Head of caudate nucleus (tissue), 42 donors: Measurements from ENCODE around the gene MAN1C1.
A peak's percentile ranks its signal among the peaks of the same experiment; 100 is the strongest.
"Not testable (repeated sequence)": the region's sequence is repeated elsewhere in the genome, so short reads cannot be mapped to it uniquely, and the experiment has no call there.

Source experiments
- DNase-seq, 42 donors: peaks; one replicate each; pipeline versions ENCODE4 v3.0.0 to v3.0.0-alpha.2; 2020 to 2021; ENCODE audit warnings: mixed read lengths in 7 of 42
- intact Hi-C: fragments of 100-400 bp; cut with DNase I; formaldehyde crosslinking; loops from one replicate; pipeline ENCODE4 v1.15.0; 2022

MAN1C1 gene

DNA sequence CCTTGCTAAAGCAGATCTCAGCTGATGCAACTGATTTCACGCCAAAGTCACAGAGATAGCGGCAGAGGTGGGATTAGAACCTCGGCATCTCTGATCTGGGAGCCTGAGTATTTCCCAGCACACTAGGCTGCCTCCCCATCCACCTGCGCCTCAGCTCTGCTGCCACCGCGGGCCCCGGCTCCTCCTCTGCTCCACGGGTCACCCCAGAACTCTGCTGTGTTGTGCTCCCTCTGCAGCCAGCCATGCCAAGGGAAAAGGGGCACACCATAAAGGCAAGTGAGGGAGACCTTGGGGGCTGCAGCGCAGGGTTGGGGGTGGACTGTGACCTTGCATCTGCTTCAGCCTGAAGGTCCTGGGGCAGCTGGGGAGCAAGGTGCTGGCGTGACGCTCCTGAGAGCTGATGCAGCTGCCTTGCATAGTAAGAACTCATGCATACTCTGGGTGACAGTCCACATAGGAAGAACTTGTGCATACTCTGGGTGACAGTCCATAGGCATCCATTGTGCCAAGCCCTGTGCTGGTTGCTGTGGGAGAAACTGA is 68.7 kb downstream of the MAN1C1 start:
- no peak for DNase-seq
- intact Hi-C loops, result no loop called here

- intact Hi-C loops, result no loop called here
These were observed 69.5 kb downstream of the MAN1C1 start for GRCh38 chr1:25685938-25686665.

GRCh38 chr1:25687221-25688017 is 70.8 kb downstream of the MAN1C1 start:
- intact Hi-C loops, result no loop called here
- no peak for DNase-seq

More at GRCh38 chr1:25685938-25686665, 69.5 kb downstream of the MAN1C1 start:
- DNase-seq, result no peak

DNA sequence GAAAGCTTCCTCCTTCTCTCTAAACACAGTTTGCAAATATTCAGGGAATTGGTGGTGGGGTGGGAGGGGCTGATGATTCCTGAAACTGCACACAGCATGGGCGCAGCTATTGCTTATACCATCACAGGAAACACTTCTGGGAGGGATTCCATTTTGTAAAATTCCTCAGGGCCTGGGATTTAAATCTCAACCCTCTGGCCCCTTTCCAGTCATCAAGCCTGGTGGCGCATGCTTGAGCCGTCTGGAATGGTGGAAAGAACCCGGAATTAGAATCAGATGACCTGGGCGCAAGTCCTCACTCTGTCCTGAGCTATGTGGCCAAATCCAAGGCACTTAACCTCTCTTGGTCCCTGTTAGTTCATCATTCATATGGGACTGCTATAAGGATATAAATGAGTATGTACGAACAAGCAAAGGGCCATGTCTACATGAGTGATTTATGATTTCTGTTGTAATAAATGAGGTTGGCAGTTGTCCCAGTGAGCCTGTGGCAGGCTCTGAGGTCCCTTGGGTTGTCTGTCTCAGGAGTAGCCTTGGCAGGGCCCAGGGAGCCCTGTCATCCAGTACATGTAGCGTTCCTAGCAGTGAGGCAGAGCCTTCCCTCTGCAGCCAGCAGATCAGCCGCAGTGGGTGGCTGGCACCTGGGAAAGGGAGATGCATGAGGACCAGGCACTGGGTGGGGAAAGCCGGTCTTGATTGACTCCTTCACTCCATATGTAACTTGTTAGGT is 72.0 kb downstream of the MAN1C1 start:
- no peak for DNase-seq
- intact Hi-C loops, result no loop called here

- intact Hi-C loops, result no loop called here
- no peak for DNase-seq
These were observed 73.2 kb downstream of the MAN1C1 start for GRCh38 chr1:25689686-25690381.

DNA sequence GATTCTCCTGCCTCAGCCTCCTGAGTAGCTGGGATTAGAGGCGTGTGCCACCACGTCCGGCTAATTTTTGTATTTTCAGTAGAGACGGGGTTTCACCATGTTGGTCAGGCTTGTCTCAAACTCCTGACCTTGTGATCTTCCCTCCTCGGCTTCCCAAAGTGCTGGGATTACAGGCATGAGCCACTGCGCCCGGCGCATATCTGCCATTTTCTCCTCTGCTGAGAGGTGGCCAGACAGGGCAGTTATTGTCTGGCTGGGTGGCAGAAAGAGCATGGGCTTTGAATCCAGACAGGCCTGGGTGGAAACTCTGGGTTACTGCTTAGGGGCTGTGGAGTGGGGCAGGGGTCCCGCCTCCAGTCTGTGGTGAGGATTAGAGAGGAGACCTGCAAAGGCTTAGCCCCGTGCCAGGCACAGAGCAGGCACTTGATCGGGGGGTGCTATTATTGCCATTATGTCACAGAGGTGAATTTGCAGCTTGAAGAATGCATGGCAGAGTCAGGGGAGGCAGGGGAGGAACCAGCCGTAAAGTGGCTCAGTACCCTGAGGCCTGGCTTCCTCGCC is 73.9 kb downstream of the MAN1C1 start:
- no peak for DNase-seq

DNA sequence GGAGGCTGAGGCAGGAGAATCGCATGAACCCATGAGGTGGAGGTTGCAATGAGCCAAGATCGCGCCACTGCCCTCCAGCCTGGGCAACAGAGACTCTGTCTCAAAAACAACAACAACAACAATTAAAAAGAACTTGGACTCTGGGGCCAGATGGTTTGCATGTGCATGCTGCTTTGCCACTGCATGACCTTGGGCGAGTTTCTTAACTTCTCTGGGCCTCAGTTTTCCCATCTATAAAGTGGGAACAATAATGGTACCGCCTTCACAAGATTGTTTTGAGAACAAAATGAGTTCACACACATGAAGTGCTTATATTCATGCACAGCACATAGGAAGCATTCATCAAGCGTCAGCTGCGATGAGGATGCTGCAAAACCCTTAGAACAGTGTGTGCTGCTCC is 74.6 kb downstream of the MAN1C1 start:
- intact Hi-C loops, result no loop called here
- DNase-seq, result no peak

More for the DNA sequence above, 73.9 kb downstream of the MAN1C1 start:
- intact Hi-C loops, result no loop called here

GRCh38 chr1:25692560-25692959 is 76.0 kb downstream of the MAN1C1 start:
- DNase-seq, result no peak
- intact Hi-C loops, result no loop called here

DNA sequence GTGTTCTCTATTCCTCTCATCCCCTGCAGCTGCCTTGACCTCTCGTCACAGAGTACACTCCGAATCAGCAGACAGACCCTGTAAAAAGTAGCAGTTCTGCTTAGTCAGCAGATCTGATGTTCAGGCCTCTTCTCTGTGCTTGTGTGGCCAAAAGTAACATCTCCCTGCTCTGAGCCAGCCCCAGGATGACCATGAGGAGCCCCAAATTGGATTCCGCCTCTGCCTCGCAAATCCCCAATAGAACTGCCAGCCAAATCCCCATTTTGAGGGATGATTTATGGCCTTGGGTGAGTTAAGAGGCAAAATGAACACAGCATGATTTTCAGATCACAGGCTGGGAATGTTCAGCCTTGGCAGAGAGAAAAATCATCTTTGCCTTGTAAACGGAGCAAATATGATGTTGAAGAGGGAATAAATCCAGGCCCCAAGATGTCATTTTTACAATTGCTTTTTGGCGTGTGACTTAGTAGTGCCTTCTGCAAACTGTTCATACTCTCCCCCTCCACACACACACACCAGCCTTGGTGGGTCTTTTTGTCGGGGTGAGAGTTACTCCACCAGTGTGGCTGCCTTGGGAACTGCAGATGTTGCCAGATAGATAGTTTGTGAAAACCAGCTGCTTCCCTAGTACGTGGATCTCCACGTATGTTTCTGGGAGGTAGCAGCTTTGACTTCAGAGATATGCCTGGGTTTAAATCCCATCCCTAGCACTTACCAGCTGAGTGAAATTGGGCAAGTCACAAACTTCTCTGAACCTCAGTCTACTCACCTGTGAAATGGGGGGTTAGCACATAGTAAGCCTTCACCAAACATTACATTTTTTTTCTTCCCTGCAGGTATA is 77.8 kb downstream of the MAN1C1 start:
- no peak for DNase-seq
- intact Hi-C loops, result no loop called here

GRCh38 chr1:25695090-25695770 is 78.6 kb downstream of the MAN1C1 start:
- intact Hi-C loops, result no loop called here
- peak in 20 of 42 donors; percentile 23 to 72 (median 43) for DNase-seq

DNA sequence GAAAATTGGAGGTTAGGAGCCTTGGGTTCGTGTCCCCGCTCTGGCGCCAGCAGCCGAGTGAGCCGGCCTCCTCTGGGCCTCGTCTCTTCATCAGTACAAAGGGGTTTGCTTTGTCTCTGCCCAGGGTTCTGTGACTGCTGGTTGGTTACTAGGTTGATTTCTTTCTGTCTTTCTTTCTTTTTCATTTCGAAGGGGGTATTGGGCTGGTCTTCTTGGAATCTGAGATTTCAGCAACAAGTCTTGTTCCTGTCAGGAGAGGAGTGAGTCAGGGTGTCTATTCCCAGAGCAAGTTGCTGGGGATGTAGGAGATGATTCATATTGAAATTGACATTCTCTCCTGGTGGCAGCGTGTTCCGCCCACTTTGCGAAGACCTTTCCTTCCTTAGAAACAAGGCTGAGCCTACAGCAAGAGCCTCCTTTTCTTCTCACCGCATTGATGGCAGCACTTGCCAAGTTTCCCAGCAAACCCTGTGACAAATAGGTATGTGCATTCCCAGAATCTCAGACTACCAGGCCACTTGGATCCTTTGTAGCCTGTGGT is 79.2 kb downstream of the MAN1C1 start:
- intact Hi-C loops, result no loop called here

GRCh38 chr1:25696643-25697042 is 80.1 kb downstream of the MAN1C1 start:
- intact Hi-C loops, DNase-seq: not testable (repeated sequence)

More for the DNA sequence above, 79.2 kb downstream of the MAN1C1 start:
- DNase-seq, result peak in 36 of 42 donors; percentile 21 to 92 (median 68)

DNA sequence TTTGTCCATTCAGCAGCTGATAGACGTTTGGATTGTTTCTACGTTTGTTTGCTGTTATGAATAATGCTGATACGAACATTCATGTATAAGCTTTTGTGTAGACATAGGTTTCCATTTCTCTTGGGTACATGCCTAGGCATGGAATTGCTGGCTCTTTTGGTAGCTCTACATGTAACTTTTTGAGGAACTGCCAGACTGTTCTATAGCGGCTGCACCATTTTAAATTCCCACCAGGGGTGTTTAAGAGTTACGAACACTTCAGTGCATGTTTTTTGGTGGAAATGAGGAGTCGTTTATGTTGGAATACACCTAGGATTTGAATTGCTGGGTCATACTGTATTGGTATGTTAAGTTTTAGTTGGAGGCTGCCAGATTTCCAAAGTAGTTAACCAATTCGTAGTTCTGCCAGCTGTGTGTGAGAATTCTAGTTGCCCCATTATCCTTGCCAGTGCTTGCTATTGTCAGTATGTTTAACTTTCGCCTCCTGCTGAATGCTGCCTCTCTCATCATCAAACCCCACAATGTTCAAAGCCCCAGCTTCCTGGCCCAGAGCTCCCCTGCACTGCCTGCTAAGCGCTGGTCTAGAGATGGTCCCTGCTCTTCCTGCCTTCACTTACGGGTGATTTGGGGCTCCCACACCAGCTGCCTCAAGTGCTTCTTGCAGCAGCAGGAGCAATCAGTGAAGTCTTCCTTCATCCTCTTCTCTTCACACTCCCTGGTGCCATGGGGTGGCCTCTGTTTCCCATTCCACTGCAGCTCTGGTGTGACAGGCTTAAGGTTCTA is 81.0 kb downstream of the MAN1C1 start:
- peak in 1 of 42 donors; percentile 15 for DNase-seq
- intact Hi-C loops, result no loop called here

DNA sequence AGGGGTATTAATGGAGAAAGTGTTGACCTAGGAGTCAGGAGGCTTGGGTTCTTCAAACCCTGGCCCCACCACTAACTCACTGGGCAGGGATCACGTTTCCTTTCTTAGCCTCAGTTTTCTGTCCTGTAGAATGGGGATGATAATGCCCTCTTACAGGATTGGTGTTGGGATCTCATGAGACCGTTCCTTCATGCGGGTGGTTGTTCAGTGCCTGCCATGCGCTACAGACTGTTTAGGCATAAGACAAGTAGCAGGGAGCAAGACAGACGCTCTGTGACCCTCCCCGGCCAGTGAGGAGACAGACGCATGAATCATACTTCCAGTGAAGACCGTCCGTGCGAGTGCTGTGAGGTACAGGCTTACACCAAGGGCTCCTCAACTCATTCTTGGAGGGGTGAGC is 81.7 kb downstream of the MAN1C1 start:
- peak in 1 of 42 donors; percentile 19 for DNase-seq
- intact Hi-C loops, result no loop called here

DNA sequence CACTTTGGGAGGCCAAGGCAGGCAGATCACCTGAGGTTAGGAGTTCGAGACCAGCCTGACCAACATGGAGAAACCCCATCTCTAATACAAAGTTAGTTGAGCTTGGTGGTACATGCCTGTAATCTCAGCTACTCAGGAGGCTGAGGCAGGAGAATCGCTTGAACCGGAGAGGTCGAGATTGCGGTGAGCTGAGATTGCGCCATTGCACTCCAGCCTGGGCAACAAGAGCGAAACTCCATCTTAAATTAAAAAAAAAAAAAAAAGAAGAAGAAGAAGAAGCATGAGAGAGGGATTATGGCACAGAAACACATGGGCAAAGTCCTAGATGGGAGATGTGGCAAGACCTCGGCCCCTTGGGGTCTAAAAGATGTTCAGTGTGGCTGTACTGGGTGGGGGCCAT is 82.5 kb downstream of the MAN1C1 start:
- intact Hi-C loops, DNase-seq: not testable (repeated sequence)
